Cardiac muscle cell (in vitro differentiated cells and primary cell): ENCODE data around the gene PDCD7. TPM values are rescaled to one million over a fixed set of nuclear protein-coding genes. Genes with fewer than 3 reads are reported as not detected.

ENCODE experiments used
- DNase-seq, 2 donors: peaks; one replicate each; pipeline versions ENCODE4 v3.0.0 to v3.0.0-alpha.2; 2010 to 2017; ENCODE audit warnings: low read depth in 1 of 2, low spot score in 1 of 2
- H3K27ac ChIP-seq: fragments of 200-600 bp; sonication (generic); 2 replicates; pipeline ENCODE4 v1.5.1; 2016
- H3K27me3 ChIP-seq: fragments of 200-600 bp; sonication (generic); 2 replicates; pipeline ENCODE4 v1.6.0; 2016; ENCODE audit warnings: control low read depth
- H3K36me3 ChIP-seq: fragments of 200-600 bp; sonication (generic); 2 replicates; pipeline ENCODE4 v1.5.1; 2016; ENCODE audit warnings: control low read depth
- H3K4me1 ChIP-seq: fragments of 200-600 bp; sonication (generic); 2 replicates; pipeline ENCODE4 v1.8.1; 2017; ENCODE audit warnings: low read depth, mild to moderate bottlenecking, mixed run types
- H3K4me3 ChIP-seq: fragments of 200-600 bp; sonication (generic); 2 replicates; pipeline ENCODE4 v1.5.1; 2016; ENCODE audit warnings: mild to moderate bottlenecking
- H3K9me3 ChIP-seq: fragments of 200-600 bp; sonication (generic); 2 replicates; pipeline ENCODE4 v1.5.1; 2017; ENCODE audit warnings: low read depth, mild to moderate bottlenecking, control low read depth
- CTCF ChIP-seq: IDR thresholded peaks from 2 replicates; pipeline ENCODE4 v1.5.1; 2012; ENCODE audit warnings: low read depth, mild to moderate bottlenecking, low read length
- polyA plus RNA-seq: library from polyadenylated mRNA; unstranded; fragments of >200 nt; fragmentation: Nextera tagmentation; extraction: Ambion mirVana; gene quantifications from 2 replicates; pipeline ENCODE4 v1.2.1, GENCODE V29; 2016
- total RNA-seq: library from RNA; depleted of rRNA; stranded (reverse); fragments of >200 nt; gene quantifications from 2 replicates; pipeline ENCODE4 v1.2.3, GENCODE V29; 2016

Gene PDCD7
- total and polyA plus RNA-seq, 2 experiments from 2014 or later: 18.7 to 35.5 TPM

DNA sequence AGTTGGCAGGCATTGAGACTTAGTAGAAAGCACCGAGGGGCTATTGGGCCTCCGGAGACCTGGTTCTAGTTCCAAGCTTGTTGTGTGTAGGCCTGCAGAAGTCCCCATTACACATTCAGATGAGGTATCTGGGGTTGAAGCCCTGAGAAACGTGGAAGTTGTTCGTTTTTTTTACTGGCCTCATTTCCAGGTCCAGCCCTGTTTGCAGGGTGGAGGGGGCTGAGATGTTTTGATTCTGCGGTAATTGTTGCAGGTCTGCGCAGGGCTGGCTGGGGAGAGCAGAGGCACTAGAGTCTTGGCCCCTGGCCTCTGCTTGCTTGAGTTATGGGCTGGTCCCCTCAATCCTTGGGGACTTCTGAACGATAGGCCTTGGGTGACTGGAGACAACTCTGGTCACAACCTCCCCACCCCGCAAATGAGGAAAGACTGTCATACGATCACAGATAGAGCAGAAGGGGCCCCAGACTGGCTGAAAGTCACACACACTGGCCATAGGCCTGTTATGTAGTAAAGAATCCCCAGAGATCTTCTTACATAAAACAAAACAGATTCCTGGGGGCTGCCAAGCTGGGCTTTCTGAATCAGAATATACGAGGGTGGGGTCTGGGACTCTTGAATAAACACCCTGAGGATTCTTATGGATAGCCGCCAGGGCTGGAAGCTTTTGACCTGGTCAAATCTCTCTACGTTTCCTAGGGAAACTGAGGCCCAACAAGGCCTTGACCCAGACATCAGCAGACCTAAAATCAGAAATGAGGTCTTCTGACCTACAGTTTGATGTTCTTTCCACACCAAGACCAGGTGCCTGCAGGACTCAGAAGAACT, 41.5 kb downstream of the PDCD7 start:
- Histone ChIP-seq H3K36me3 (no peaks in the 10 kb centered on the region), H3K27ac (no peak overlapping the region)
- no peak for DNase-seq

GRCh38 chr15:65089206-65089824, 44.3 kb downstream of the PDCD7 start:
- TF ChIP-seq CTCF: no peak
- H3K4me1 ChIP-seq: peaks cover 20% of the 10 kb centered on the region
- H3K36me3 ChIP-seq: no peaks in the 10 kb centered on the region
- DNase-seq: peak; percentile 38 to 82
- no peaks in the 10 kb centered on the region for H3K9me3 ChIP-seq
- peak overlapping the region; percentile 70 for H3K27ac ChIP-seq
- no peaks in the 10 kb centered on the region for H3K27me3 ChIP-seq
- H3K4me3 ChIP-seq: no peak overlapping the region

More for the DNA sequence above, 41.5 kb downstream of the PDCD7 start:
- H3K9me3 ChIP-seq: no peaks in the 10 kb centered on the region
- H3K27me3 ChIP-seq: no peaks in the 10 kb centered on the region
- no peak for TF ChIP-seq CTCF
- peaks cover 12% of the 10 kb centered on the region for H3K4me1 ChIP-seq
- H3K4me3 ChIP-seq: no peak overlapping the region

DNA sequence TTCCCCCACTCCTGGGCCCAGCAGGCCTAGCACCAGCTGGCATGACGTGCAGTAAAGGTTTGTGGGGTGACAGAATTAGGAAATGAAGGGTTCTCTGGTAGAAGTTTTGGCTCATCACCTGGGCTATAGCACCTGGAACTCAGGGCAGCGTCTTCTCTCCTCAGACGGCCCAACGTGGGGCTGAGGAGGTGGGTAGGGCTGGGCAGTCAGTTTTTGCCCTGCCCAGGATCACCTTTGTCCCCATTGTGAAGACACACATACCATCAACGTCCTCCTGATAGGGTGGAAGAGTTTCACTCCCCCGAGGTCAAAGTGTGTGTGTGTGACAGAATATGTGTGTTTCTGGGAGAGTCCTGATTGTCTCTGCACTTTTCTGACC, 45.0 kb downstream of the PDCD7 start:
- no peaks in the 10 kb centered on the region for H3K27me3 ChIP-seq
- H3K4me3 ChIP-seq: no peak overlapping the region
- H3K9me3 ChIP-seq: no peaks in the 10 kb centered on the region
- no peak for DNase-seq
- no peak for TF ChIP-seq CTCF
- H3K36me3 ChIP-seq: no peaks in the 10 kb centered on the region
- peak overlapping the region; percentile 70 for H3K27ac ChIP-seq
- H3K4me1 ChIP-seq: peaks cover 20% of the 10 kb centered on the region

GRCh38 chr15:65087873-65088642, 45.5 kb downstream of the PDCD7 start:
- Histone ChIP-seq H3K4me3 (no peak overlapping the region), H3K27me3 (no peaks in the 10 kb centered on the region), H3K9me3 (no peaks in the 10 kb centered on the region), H3K27ac (peak overlapping the region; percentile 70), H3K36me3 (no peaks in the 10 kb centered on the region), H3K4me1 (peaks cover 25% of the 10 kb centered on the region)
- DNase-seq: no peak
- TF ChIP-seq CTCF: no peak

- Histone ChIP-seq H3K4me3 (no peak overlapping the region), H3K27ac (peak overlapping the region; percentile 30), H3K9me3 (no peaks in the 10 kb centered on the region), H3K36me3 (no peaks in the 10 kb centered on the region), H3K4me1 (peaks cover 32% of the 10 kb centered on the region), H3K27me3 (no peaks in the 10 kb centered on the region)
- DNase-seq: no peak
- TF ChIP-seq CTCF: no peak
Measured at GRCh38 chr15:65087411-65087810, 46.2 kb downstream of the PDCD7 start.
